ENCODE data around the gene KRT7.
A peak's percentile ranks its signal among the peaks of the same experiment; 100 is the strongest.

KRT7 gene

GRCh38 chr12:52198454-52199215, 34.4 kb upstream of the KRT7 start:
- DNase-seq: no peak

DNA sequence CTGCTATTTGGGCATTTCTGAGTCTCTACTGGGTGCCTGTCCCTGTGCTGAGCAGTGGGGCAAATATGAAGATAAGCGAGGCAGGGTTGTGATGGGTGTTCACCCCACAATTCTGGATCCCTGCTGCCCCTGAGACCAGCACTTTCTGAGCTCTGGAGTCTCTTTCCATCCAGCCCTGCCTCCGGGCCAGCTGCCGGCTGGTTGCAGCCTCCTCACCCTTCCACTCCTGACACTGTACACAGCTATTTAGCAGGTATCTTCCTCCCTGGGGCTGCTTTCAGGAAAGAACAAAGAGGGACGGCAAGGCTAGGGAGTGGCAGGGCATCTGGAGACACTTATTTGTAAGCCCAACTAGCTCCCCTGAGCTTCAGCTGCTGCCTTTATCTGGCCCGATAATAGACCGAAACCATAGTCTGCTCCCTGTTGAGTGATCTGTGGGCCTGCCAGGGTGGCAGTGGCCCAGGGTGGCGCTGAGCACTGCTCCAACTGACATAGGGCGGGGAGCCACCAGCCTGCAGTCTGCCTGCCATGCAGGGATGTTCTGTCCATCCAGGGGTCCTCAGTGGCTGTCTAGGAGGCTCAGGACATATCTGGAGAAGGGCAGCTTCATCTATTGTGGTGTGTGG, 33.6 kb upstream of the KRT7 start:
- DNase-seq: no peak

GRCh38 chr12:52200086-52200780, 32.8 kb upstream of the KRT7 start:
- DNase-seq: no peak

GRCh38 chr12:52200781-52201450, 32.1 kb upstream of the KRT7 start:
- DNase-seq: no peak

- no peak for DNase-seq
Observed at GRCh38 chr12:52201451-52201839, 31.6 kb upstream of the KRT7 start.

- peak; percentile 84 for DNase-seq
Observed at GRCh38 chr12:52202361-52203078, 30.5 kb upstream of the KRT7 start.

GRCh38 chr12:52203079-52203921, 29.7 kb upstream of the KRT7 start:
- peak; percentile 74 for DNase-seq

DNA sequence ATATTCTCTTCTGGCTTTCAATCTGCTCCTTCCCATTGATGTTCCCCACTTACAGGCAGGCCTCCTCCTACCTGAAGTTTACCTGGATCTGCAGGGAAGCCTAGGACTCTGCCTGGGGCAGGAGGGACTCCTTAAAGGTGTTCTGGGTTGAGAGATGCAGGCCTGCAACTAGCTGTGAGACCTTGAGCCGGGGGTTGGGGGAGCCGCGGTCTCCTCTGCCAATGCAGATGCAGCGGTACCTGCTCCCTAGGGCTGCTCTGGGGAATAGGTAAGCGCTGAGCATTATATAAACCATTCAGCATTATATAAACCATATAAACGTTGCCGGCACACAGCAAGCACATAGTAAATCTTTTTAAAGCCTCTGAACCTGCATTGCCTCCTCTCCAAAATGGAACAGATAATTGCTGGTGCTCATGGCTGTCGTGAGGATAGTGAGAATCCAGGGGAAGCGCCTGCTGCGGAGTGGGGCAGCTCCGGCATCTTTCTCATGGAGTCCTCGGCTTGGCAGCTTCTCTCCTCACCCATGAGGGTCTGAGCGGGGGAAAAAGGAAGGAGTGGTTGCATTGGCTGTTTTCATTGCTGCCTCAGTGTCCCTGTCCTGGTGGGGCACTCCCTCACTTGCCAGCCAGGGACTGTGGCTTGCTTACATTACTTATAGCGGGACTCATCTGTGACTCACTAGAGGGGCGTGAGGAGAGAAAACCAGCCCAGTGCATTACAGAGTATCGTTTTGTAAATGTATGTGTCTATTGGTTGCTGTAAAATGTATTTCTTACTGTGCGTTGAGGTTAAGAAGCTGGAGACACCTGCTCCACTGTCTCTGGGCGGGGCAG, 28.7 kb upstream of the KRT7 start:
- DNase-seq: no peak

- no peak for DNase-seq
Observed at GRCh38 chr12:52204931-52205505, 28.0 kb upstream of the KRT7 start.

DNA sequence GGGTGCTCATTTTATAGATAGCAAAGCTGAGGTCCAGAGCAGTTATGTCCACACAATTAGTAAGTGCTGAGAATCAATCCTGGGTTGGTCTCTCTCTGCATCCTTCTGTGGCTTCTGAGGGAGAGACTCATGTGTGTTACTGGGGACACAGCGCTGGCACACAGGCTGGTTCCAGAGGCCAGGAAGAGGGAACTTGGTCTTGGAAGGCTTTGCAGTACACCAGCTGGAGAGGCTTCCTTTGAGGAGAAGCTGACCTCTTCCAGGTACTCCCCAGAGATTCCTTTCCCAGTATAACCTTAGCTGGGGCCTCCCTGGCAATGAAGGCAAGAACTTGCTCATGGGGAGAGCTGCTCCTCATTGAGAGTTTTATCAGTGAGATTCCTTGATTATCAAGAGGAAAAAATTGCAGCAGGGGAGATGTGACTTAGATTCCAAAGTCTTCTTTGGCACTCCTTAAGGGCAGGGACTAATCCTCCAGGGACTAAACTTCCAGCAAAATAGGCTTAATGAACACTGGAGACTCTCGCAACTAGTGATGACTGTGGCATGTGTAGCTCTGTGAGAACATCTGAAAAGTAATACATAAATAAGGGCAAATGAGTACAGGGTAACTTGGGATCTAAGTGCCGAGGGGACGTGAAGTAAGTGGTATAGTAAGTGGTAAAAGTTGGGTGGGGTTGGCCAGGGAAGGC, 27.3 kb upstream of the KRT7 start:
- no peak for DNase-seq

DNA sequence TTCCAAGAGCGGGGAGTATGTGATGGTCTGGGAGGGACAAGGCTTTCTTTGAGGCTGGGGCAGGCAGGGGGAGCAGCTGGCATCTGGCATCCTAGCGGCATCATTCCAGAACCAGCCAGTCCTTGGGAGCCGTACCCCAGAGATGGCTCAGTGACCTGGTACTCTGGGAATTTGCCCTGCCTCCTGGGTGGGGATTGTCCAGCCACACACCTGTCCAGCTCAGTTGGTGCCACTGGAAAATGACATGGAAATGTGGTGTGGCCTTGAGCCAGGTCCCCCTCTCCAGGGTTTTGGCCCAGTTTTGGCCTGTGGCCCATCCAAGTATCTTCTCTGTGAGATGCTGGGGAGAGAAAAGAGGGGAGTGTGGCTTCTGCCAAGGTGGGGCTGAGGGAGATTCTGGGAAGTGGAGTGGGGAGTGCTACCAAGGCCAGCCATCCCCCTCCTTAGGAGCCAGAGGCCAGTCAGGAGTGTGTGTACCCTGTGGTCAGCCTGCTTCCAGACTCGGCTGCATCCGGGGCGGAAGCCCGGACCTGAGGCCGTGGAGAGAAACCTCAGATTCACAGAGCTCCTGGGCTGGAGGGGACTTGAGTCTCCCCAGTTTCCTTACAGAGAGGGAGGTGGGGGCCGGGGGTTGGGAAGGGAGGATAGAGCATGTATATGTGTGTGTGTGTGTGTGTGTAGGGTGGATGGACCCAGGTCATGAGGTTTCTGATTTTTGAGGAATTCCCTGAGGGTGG, 26.6 kb upstream of the KRT7 start:
- no peak for DNase-seq

- no peak for DNase-seq
Observed at GRCh38 chr12:52207106-52207505, 25.9 kb upstream of the KRT7 start.

GRCh38 chr12:52207895-52208294, 25.1 kb upstream of the KRT7 start:
- no peak for DNase-seq

DNA sequence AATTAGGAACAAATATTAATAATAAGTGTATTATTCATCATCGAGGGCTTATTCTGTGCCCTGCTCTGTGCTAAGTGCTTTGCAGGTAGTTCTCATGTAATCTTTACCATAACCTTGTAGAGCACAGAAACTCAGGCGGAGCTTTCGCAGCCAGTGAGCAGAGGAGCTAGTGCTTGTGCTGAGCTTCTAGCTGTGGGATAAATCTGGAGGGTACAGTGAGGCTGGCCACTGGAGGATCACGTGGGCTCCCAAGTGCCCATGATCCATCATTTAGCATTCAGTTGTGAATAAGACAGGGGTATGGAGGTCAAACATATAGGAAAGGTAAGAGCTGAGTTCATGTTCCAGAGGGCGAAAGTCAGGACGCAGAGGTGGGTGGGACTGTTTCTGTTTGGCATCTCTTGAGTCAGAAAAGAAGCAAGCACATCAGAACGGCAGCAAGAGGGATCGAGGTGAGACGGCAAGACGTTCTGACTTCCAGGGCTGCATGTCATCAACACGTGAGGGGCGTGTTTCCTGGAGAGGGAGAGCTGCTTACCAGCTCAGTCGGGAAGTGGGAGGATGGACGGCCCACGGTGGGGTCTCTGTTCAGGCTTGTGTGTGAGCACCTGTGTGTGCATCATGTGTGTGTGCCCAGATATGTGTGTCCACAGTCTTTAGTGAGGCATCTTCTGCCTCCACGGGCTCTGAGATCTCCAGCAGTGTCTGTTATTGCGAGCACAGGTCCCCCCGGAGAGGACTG, 24.4 kb upstream of the KRT7 start:
- DNase-seq: no peak

DNA sequence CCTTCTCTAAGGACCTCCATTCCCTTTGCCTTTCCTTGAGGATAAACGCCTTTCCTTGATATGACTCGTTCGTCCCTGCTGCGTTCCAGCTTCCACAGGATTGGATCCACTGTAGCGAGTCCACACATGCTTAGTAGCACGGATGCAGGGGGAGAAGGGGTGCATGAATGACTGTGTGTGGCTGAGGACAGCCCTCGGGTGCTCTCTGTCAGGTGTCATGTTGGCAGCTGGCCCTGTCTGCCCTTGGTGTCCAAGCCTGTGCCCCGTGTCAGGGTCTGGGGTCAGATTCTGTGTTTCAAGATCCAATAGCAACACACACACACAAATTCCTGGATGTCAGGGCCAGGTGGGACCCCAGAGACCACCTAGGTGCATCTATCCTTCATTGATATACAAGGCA, 23.7 kb upstream of the KRT7 start:
- DNase-seq: no peak

DNA sequence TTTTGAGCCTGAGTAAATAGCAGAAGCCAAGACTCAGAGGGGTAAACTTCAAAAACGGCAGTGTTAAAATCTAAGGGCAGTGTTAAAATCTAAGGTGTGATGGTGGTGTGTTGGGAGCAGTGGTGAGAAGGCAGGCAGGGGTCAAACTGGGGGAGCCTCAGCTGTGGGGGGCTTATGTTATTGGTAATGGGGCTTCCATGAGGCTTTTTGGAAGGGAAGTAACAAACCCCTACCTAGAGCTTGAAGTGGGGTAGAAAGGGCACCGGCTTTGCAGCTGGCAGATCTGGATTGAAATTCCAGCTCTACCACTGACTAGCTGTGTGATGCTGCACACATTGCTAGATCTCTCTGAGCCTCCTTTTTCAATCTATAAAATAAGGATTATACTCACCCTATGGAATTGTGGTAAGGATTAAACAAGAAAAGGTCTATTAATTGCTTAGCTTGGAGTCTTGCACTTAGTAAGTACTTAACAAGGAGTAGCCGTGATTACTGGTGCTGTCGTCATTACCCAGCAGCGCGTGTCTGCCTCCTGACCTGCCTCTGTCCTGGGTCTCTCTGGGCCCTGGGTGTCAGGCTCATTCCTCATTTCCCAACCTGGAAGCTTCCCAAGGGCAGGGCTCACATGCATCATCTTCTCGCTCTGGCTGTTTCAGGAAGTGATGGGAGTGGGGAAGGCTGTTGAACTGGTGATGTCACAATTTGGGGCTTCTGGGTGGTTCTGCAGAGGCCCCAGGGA, 22.7 kb upstream of the KRT7 start:
- DNase-seq: no peak
